GM18511 (cell line): ENCODE measurements around the gene STXBP4.
A peak's percentile ranks its signal among the peaks of the same experiment; 100 is the strongest.

Experiments
- ATAC-seq: cut with Tn5 transposase; IDR thresholded peaks from one replicate; pipeline ENCODE4 v1.9.1; 2021; ENCODE audit warnings: mild to moderate bottlenecking, moderate library complexity; ENCODE audit not compliant: unreplicated experiment

STXBP4 gene

DNA sequence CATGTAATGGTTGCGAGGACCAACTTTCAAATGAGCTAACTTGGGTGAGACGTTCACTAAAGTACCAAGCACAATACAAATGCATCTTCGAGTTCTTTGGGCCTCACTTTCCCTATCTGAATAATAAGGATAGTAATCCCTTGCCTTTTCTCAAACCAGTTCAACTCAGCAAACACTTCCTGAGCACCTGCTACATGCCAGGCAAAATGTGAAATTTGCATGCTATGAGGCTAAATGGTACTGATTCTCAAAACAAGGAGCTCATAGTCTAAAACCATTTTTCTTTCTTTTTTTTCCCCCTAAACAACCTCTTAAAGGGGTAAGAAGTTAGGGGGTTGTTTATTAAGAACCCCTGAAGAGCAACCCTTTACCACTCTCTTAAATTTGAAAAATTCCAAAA, 194.8 kb downstream of the STXBP4 start:
- no peak for ATAC-seq

DNA sequence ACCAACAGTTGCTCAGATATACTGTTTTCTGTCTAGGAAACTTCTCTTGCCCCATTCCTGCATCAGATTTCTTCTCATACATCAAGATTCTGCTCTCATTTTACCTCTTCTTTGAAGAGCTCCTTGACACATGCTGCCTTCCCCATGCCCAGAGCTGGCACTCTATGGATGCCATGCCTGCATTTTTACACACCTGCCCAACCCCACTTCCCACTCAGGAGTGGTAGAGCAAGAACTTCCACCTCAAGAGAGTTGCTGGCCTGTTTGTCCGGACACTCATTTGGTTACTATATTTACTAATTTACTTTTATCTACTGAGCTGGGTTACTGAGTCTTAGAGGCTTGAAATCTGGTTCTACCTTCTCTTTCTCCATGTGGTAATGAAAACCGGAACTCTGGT, 197.9 kb downstream of the STXBP4 start:
- ATAC-seq: no peak

DNA sequence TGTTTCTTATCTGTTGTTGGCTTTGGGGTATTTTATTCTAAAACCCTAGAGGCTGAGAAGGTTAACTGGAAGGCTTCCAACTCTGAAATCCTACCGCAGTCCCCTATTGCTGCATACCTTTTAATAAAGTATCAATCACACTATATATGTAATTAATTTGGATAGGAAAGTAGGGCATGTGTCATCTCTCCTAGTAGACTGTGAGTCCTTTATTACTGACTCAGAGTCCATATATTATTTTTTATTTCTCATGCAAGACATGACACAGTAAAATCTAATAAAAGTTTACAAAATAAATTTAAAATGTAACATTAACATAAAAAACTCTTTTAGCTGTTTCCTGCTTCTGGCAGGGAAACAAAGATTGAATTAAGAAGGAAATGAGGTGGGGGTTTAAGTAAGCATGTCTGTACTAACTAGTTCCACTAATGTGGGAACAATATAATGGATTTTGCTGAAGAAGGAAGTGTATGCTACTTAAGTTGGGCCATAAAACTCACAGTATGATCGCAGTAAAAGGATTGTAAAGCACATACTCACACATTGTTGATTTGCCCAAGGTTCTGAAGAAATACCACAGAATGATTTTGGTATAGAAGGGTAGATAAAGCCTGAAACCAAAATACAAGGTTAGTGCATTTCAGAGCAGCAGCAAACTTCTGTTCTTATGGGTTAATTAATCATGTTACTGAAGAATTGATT, 198.6 kb downstream of the STXBP4 start:
- ATAC-seq: no peak

DNA sequence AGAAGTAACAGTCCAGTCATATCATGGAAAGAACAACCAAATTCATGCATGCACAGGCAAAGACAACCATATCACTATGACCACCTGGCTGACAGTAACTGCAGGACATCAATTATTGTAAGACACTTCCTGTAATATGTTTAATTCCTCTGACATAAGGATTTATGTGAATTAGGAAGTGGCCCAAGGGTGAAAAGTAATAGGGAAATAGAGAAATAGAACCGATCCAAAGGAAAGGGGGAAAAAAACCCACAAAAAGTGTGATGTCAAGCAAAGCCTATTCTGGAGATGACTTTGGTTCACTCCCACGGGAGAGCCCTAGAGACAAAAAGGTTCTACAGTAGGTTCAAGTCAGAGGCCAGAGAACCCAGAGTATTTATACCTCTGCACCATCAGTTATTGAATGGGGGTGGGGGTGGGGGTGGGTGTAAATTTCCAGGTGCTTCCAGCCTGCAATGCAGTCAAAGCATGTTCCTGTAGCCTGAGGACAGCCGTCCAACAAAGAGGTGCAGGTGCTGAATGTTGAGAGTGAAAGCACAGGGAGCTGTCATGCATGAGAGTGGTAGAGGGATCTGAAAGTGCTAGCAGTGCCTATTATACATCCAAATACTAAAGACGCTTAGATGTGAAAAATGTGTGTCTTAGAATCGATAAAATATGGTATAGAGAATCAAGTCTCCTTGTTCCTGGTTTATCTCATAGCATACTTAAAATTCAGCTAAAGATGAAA, 200.6 kb downstream of the STXBP4 start:
- ATAC-seq: peak; percentile 93

DNA sequence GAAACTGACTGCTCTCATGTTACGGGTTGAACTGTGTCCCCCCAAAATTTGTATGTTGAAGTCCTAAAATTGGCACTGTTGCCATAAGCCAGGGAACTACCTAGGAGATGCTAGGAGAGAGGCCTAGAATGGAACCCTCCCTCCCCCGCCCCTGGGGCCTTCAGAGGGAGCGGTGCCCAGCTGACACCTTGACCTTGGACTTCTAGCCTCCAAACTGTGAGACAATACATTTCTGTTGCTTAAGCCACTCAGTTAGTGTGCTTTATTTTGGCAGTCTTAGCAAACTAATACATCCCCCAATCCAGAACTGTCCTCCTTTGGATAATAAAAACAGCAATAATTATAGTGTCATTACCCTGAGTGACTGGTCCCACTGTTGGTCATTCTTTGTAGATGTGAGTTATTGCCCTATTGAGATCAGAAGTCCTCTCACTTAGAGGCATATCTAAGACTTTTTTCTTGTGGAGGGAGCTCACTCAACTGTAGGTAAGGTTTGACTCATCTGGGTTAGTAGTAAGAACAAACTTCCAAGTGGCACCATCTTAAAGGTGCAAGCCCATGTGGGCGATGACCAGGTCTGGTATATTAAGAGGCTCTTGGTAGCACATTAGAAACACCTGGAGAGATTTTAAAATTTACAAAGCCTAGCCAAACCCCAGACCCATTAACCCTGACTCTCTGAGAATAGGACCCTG, 203.2 kb downstream of the STXBP4 start:
- ATAC-seq: no peak

DNA sequence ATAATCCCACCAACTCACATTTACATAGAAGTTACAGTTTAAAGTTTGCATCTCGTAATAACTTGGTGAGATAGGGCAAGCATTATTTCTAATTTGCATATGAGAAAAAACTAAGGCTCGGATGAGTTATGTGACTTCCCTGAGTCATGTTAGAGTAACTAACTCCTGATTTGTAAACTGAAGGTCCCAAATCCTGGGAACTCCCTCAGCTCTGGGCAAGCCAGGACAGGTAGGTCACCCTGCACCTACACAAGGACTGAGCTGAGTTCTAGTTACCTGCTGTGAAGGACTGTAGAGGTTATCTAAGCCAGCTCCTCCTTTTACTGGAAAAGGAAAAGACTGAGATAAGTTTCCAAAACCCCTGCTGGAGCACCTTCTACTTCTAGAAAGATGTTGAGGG, 204.0 kb downstream of the STXBP4 start:
- no peak for ATAC-seq

DNA sequence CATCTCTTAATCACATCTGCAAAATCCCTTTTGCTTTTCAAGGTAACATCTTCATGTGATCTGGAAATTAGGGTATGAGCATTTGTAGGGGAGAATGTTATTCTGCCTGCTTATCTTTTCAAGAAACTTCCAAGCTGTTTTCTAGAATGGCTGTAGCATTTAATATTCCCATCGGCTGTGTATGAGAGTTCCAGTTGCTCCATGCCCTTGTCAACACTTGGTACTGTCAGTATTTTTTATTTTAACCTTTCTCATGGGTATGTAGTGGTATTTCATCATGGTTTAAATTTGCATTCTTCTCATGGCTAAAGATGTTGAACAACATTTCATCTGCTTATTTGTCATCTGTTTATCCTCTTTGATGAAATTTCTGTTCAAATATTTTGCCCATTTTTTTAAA, 205.6 kb downstream of the STXBP4 start:
- no peak for ATAC-seq

DNA sequence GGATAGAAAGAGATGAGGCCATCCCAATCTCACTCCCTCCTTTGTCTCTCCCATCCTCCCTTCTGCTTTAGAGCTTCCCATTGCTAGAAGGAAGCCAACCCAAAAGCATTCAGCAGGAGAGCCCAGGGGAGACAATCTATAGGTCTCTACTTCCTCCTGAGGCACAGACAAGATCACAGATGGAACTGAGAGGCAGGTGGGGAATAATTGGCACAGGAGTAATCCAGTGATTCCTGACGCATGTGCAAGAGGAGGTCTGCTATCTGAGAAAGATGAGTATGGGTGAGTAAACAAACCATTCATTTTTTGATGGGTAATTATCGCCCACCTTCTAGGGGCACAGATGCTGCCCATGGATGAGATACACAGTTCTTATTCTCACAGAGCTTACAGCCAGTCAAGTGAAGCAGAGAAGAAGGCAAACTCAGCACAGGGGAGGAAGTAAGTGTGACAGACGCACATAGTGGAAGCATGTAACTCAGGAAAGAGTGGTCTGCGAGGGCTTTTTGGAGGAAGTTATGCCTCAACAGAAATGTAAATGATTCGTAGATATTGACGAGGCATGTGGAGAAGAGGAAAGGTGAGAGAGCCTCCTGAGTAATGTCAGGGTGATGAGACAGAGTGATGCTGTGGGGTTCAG, 207.3 kb downstream of the STXBP4 start:
- peak; percentile 43 for ATAC-seq

DNA sequence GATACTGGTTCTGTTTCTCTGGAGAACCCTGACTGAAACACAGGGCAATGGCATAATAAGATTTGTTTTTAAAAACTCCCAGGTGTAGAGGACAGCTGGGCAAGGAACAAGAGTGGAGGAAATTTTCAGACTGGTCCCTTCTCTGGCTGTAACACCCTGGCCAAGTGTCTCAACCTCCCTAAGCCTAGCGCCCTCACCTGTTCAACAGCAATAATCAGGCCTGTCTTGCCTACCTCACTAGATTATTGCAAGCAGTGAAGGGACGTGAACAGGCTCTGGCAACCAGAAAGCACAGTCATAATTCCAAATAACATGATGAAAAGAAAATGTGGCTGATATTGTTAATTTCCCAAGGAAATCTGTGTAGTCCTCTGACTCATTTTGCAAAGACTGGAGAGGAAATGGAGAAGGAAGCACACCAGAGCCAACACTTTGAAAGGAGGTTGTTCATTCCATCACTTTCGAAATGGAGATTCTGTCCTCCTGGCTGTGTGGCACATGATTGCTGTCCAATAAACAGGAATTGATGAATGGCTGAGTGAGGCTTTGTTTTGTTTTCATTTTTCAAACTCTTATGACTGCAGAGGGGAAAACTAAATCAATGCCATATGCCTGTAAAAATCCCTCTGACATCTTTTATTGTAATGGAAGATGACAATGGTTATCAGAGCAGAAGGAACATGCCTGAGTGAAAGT, 208.7 kb downstream of the STXBP4 start:
- ATAC-seq: no peak

DNA sequence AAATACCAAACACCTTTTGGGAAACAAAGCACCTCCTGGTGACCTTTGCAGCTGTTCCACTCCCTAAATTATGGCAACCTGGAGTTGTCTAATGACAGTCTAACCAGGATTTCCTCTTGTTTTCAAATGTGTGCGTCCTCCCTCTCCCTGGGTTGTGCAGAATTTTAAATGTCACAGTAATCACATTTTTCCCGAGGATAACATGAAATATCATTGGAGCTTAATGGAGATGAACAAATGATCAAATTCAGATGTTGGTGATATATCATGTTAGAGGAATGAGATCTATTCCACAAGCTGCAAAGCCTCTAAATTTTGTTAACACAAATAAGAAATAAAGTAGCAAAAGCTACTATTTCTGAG, 209.3 kb downstream of the STXBP4 start:
- ATAC-seq: no peak

DNA sequence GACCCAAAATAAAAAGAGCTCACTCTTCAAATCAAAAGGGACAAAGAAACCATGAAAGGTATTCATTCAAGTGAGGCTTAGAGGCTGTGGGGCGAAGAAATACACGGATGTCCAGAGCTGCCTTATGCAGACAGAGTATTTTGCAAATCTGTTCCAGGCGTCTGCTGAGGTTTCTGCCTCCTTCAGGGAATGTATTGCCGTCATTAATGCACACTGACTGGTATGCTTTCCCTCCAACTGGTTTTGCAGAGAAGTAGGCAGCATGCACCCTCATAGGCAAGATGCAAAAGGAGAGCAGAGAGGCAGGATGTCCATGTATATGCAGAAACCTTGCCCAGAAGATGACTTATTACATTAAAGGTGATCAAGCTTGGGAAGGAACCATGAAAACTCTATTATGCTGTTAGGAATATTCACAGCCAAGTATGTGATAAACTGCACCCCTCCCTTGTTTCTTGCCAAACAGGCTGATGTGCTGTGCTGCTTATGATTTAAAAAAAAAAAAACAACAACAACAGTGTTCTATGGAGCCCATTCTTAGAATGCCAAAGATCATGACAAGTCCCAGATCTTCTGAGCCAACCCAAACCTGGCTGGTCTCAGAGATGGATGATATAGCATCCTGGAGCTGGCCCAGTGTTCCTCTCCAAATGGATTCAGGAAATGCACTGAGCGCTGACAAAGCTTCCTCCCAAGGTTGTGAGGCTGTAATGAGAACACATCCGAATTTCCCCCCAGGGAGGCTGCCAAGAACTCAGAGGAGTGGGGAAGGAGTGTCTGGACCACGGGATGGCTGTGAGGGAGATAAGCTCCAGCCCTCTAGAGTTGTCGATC, 218.6 kb downstream of the STXBP4 start:
- ATAC-seq: no peak

DNA sequence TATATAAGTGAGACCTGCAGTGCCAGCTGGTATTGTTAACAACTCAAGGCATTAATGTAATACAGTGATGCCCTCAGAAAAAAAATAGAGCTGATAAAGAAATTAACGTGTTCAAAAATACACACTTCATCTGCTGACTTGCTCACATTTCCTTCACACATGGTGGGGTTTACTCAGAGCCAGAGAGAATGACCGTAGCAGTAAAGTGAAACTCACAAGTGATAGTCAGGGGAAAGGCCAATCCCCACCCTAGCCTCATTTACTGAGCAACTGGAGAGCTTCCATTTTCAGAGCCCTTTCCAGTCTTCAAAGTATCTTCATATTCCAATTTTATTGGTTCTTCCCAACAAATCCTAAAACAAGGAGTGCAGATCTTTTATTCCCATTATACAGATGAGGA, 222.2 kb downstream of the STXBP4 start:
- peak; percentile 77 for ATAC-seq

DNA sequence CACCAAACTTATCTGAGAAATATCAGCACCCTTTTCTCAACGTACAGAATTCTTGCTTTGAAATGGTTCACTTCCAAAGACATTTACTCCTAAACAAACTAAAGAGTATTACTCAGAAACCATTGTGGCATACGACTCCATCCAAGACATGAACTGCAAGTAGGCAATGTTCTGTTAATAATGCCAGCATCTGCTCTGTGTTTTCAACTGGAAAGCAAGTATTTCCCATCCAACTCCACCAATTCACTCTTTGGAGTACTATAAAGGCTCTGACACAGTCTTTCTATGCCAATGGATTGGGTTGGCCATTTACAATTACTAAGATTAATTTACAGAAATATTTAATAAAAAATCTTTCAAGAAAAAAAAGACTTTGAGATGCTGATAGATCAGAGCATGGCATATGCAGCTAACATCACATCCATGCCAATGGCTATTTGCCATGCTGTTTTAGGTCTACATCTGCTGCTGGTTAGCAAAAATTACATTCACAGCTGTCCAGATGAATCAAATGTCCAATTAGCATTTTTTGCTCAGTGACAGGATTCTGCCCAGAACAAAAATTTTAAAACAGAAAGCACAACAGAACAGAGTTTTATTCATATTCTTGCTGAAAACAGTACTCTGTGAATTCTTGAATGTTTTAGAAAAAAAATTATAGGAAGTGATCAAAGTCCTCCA, 230.3 kb downstream of the STXBP4 start:
- no peak for ATAC-seq

DNA sequence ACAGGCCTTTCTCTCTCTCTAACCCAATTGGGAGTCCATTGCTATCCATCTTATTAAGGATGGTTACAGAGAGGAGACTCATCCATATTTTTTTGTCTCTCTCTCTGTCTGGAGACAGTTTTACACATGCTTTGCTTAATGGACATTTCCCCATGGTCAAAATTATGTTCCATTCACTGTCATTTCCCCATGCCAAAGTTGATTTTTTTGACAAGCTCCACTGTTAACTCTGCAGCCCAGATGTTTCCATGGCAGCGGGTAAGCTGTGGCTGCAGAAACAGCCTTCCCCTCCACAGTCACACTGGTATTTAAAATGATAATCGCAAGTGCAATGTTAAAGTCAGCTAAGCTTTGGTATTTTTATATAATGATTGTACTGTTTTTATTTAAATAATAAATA, 232.3 kb downstream of the STXBP4 start:
- no peak for ATAC-seq

DNA sequence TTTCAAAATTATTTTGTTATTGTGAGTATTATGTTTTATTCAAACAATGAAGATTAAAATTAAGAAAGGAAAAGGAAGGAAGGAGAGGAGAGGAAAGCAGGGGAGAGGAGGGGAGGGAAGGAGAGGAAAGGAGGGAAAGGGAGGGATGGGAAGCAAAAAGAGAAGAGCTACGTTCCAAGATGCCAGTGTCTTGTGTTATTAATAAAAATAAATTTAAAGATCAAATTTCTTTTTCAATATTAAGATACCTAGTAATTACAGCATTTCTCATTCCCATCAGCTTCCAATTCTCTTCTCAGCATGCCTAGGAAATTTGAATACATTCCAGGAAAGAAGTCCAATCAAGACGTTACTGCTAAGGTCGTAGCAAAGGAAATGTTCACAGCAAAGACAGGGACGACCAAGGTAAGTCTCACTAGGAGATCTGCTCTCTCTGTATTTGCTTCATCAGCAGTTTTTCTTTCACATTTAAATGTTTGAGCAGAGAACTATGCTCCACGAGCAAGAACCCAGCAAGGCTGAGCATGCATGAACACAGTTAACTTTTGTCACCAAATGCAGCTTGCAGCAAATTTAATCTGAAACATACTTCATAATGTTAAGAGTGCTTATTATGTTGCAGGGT, 232.9 kb downstream of the STXBP4 start:
- no peak for ATAC-seq

DNA sequence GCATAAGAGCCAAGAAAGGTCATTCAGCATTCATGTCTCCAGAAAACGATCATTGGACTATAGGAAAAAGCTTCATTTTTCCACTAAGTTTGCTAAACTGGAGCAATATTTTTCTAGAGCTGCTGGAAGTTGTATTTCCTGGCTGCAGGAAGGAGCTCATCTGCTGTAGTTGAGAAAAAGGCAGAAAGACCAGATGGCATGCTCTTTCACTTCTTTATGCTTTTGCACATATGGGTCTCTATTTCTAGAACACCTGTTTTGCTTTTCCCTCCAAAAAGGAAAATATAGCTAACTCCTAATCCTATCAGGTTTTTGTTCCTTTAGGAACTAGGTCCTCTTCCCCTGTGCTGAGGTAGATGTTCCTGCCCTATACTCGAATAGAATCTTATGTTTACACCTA, 234.3 kb downstream of the STXBP4 start:
- no peak for ATAC-seq

DNA sequence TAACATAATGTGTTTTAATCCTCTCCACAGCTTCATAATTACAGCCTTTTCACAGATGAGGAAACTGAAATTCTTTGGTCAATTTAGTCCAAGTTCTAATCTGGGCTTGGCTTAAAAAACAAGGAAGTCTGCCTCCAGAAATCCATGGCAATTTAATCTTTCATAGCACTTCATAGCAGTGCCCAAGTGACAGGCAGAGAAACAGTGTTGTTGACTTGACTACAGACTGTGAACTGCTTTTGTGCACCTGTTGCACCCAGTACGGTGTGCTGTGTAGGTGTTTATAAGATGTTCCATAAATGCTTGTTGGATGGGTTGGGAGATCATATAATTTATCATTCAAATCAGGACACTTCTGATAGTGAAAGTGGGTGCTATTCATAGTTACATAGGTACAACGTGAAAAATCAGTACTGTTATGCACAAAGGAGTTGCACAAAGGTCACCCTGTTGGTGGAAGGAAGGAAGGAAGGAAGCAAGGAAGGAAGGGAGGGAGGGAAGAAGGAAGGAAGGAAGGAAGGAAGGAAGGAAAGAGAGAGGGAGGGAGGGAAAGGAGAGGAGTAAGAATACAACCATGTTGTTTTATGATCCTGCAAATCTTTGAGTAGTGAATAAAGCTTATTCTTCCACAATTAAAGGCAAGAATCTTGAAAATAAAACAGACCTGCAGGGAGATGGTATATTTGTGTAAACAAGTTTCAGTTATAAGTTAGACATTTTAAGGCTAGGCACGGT, 239.7 kb downstream of the STXBP4 start:
- no peak for ATAC-seq

DNA sequence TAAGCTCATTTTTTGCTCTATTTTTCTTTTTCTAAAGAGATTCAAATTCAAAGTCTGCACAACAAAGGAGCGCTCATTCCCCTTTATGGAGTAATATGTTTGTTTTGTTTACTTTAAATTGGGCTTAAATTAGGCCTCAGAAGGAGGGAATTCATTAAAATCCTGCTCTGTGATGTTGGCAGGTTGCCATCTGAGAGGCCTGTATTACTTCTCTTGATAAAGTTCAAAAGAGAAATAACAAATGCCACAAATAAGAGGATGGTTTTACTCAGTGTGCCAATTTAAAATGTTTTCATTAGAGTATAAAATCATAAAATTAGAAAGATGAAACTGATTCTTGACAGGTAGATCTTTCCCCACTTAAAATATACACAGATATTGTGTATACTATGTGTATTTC, 241.7 kb downstream of the STXBP4 start:
- no peak for ATAC-seq

DNA sequence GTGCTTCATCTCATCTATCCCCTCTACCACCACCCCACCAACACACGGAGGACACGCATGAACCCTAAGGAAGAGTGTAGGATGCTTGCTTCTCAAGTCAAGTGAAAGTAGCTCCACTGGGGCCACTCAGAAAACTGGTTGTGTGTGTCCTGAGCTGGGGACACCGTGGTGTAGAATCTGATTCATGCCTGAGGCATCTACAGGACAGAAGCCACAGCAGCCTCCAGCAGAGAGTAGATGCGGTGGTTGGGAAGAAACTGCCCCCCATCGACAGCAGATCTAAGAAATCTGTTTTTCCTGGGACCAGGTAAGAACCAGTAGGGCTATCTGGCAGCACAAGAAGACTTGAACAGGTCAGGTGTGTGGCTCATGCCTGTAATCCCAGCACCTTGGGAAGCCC, 244.3 kb downstream of the STXBP4 start:
- no peak for ATAC-seq
